ENCODE data around the gene ZBTB17.

Gene ZBTB17

GRCh38 chr1:15969321-15969880, 6.5 kb downstream of the ZBTB17 start:
- Histone ChIP-seq H3K36me3 (ENCODE audit: control insufficient read depth in 1 of 2, insufficient read depth in 2 of 2, low read length in 2 of 2) (peaks cover 15 to 33% of the 10 kb centered on the region in 2 donors), H3K27ac (ENCODE audit: low read depth, low read length) (no peak overlapping the region)

GRCh38 chr1:15968172-15968571, 7.7 kb downstream of the ZBTB17 start:
- no peak overlapping the region for H3K27ac ChIP-seq (ENCODE audit: low read depth, low read length)

More at GRCh38 chr1:15969321-15969880, 6.5 kb downstream of the ZBTB17 start:
- Histone ChIP-seq H3K27me3 (ENCODE audit: control insufficient read depth in 1 of 2, insufficient read depth in 2 of 2, low read length in 2 of 2) (no peaks in the 10 kb centered on the region), H3K9me3 (ENCODE audit: control insufficient read depth in 1 of 2, low read length in 2 of 2) (no peaks in the 10 kb centered on the region), H3K4me3 (ENCODE audit: low read depth in 1 of 2, low read length in 2 of 2) (no peak overlapping the region), H3K9ac (ENCODE audit: low read depth in 1 of 2, low read length in 2 of 2) (no peak overlapping the region), H3K4me1 (ENCODE audit: control insufficient read depth in 1 of 2, insufficient read depth in 2 of 2, low read length in 2 of 2) (peaks cover 2 to 5% of the 10 kb centered on the region in 2 donors)

GRCh38 chr1:15966956-15967344, 9.0 kb downstream of the ZBTB17 start:
- H3K27ac ChIP-seq (ENCODE audit: low read depth, low read length) = no peak overlapping the region
- H3K4me3 ChIP-seq (ENCODE audit: low read depth in 1 of 2, low read length in 2 of 2) = no peak overlapping the region
- peaks cover 8 to 25% of the 10 kb centered on the region in 2 donors for H3K36me3 ChIP-seq (ENCODE audit: control insufficient read depth in 1 of 2, insufficient read depth in 2 of 2, low read length in 2 of 2)
- H3K9me3 ChIP-seq (ENCODE audit: control insufficient read depth in 1 of 2, low read length in 2 of 2) = no peaks in the 10 kb centered on the region
- H3K9ac ChIP-seq (ENCODE audit: low read depth in 1 of 2, low read length in 2 of 2) = no peak overlapping the region
- H3K27me3 ChIP-seq (ENCODE audit: control insufficient read depth in 1 of 2, insufficient read depth in 2 of 2, low read length in 2 of 2) = no peaks in the 10 kb centered on the region
- peaks cover 5 to 13% of the 10 kb centered on the region in 2 donors for H3K4me1 ChIP-seq (ENCODE audit: control insufficient read depth in 1 of 2, insufficient read depth in 2 of 2, low read length in 2 of 2)

More at GRCh38 chr1:15968172-15968571, 7.7 kb downstream of the ZBTB17 start:
- Histone ChIP-seq H3K4me3 (ENCODE audit: low read depth in 1 of 2, low read length in 2 of 2) (no peak overlapping the region), H3K4me1 (ENCODE audit: control insufficient read depth in 1 of 2, insufficient read depth in 2 of 2, low read length in 2 of 2) (peaks cover 5 to 13% of the 10 kb centered on the region in 2 donors), H3K9ac (ENCODE audit: low read depth in 1 of 2, low read length in 2 of 2) (no peak overlapping the region), H3K36me3 (ENCODE audit: control insufficient read depth in 1 of 2, insufficient read depth in 2 of 2, low read length in 2 of 2) (peaks cover 15 to 32% of the 10 kb centered on the region in 2 donors), H3K27me3 (ENCODE audit: control insufficient read depth in 1 of 2, insufficient read depth in 2 of 2, low read length in 2 of 2) (no peaks in the 10 kb centered on the region), H3K9me3 (ENCODE audit: control insufficient read depth in 1 of 2, low read length in 2 of 2) (no peaks in the 10 kb centered on the region)

DNA sequence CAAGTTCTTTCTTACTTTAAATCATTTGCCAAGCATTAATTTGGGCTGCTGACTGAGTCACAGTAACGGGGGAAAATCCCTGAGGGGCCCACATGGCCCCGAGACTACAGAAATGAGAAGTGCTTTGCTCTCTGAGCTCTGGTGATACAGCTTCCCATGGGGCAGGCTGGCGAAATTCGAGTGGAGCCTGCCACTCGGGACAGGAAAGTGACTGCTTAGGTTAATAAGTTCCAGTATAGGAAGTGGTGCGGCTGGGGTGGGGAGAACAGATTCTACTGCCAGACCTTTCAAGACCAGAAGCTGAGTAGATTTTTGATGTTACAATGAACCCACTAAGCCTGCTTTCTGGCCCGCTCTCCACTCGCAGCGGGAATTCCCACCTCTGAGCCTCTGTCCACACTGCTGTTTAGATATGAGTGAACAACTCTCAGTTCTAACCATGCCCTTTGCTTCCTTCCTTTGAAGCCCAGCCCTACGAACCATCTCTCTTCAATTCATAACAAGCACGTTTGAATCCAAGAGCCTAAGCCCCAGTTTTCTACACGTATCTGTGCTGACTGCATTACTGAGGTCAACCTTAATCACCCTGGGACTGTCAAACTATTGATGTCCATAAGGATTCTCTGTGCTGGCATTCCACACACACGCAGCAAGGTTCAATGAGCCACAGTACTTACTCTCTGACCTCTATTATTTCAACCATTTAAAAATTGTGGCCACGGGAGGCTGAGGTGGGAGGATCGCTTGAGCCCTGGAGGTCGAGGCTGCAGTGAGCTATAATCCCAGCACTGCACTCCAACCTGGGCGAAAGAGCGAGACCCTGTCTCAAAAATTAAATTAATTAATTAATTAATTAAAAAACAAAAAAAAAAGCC, 9.6 kb downstream of the ZBTB17 start:
- Histone ChIP-seq H3K27me3 (ENCODE audit: control insufficient read depth in 1 of 2, insufficient read depth in 2 of 2, low read length in 2 of 2) (no peaks in the 10 kb centered on the region), H3K36me3 (ENCODE audit: control insufficient read depth in 1 of 2, insufficient read depth in 2 of 2, low read length in 2 of 2) (peaks cover 6 to 20% of the 10 kb centered on the region in 2 donors), H3K9ac (ENCODE audit: low read depth in 1 of 2, low read length in 2 of 2) (no peak overlapping the region), H3K9me3 (ENCODE audit: control insufficient read depth in 1 of 2, low read length in 2 of 2) (no peaks in the 10 kb centered on the region), H3K4me1 (ENCODE audit: control insufficient read depth in 1 of 2, insufficient read depth in 2 of 2, low read length in 2 of 2) (peaks cover 5 to 13% of the 10 kb centered on the region in 2 donors), H3K4me3 (ENCODE audit: low read depth in 1 of 2, low read length in 2 of 2) (no peak overlapping the region), H3K27ac (ENCODE audit: low read depth, low read length) (no peak overlapping the region)

DNA sequence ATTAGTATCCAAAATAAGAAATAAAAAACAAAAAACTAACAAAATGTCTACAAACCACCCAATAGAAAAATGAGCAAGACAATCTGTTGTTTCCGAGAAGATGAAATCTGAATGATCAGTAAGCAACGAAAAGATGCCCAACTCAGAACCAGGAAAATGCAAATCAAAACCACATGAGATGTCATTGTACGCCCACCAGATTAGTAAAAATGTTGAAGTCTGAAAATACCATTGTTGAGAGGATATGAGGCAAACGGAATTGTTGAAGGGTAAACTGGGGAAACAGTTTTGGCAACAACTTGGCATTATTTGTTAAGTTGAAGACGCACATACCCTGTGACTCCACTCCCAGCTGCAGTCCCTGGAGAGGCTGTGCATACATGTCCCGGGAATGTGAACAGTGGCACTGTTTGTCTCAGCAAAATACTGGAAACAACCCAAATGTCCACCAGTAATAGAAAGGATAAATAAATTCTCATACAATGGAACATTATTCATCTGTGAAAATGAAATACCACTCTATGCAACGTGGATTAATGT, 10.6 kb downstream of the ZBTB17 start:
- Histone ChIP-seq H3K4me3 (ENCODE audit: low read depth in 1 of 2, low read length in 2 of 2) (no peak overlapping the region), H3K27me3 (ENCODE audit: control insufficient read depth in 1 of 2, insufficient read depth in 2 of 2, low read length in 2 of 2) (no peaks in the 10 kb centered on the region), H3K9me3 (ENCODE audit: control insufficient read depth in 1 of 2, low read length in 2 of 2) (no peaks in the 10 kb centered on the region), H3K27ac (ENCODE audit: low read depth, low read length) (no peak overlapping the region), H3K36me3 (ENCODE audit: control insufficient read depth in 1 of 2, insufficient read depth in 2 of 2, low read length in 2 of 2) (peaks cover 6 to 24% of the 10 kb centered on the region in 2 donors), H3K4me1 (ENCODE audit: control insufficient read depth in 1 of 2, insufficient read depth in 2 of 2, low read length in 2 of 2) (peaks cover 5 to 13% of the 10 kb centered on the region in 2 donors), H3K9ac (ENCODE audit: low read depth in 1 of 2, low read length in 2 of 2) (no peak overlapping the region)

DNA sequence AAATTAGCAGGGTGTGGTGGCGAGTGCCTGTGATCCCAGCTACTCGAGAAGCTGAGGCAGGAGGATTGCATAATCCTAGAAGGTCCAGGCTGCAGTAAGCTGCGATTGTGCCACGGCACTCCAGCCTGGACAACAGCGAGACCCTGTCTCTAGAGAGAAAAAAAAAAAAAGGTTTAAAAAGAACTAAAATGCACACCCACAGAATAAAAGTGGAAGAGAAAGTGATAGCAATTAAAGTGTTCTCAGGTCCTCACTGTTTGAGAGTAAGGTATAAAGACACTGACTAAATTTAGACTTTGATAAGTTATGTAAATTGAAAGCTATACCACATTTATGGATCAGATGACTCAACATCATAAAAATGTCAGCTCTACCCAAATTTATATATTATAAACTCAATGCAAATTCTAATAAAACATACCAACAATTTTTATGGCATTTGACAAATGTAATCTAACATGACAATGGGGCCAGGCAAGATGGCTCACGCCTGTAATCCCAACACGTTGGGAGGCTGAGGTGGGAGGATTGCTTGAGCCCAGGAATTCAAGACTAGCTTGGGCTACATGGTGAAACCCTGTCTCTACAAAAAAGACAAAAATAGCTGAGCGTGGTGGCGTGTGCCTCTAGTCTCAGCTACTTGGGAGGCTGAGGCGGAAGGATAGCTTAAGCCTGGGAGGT, 11.8 kb downstream of the ZBTB17 start:
- no peaks in the 10 kb centered on the region for H3K27me3 ChIP-seq (ENCODE audit: control insufficient read depth in 1 of 2, insufficient read depth in 2 of 2, low read length in 2 of 2)
- no peak overlapping the region for H3K4me3 ChIP-seq (ENCODE audit: low read depth in 1 of 2, low read length in 2 of 2)
- H3K9me3 ChIP-seq (ENCODE audit: control insufficient read depth in 1 of 2, low read length in 2 of 2) = no peaks in the 10 kb centered on the region
- no peak overlapping the region for H3K9ac ChIP-seq (ENCODE audit: low read depth in 1 of 2, low read length in 2 of 2)
- peaks cover 0 to 21% of the 10 kb centered on the region in 2 donors for H3K36me3 ChIP-seq (ENCODE audit: control insufficient read depth in 1 of 2, insufficient read depth in 2 of 2, low read length in 2 of 2)
- H3K4me1 ChIP-seq (ENCODE audit: control insufficient read depth in 1 of 2, insufficient read depth in 2 of 2, low read length in 2 of 2) = peaks cover 5 to 13% of the 10 kb centered on the region in 2 donors
- H3K27ac ChIP-seq (ENCODE audit: low read depth, low read length) = no peak overlapping the region

DNA sequence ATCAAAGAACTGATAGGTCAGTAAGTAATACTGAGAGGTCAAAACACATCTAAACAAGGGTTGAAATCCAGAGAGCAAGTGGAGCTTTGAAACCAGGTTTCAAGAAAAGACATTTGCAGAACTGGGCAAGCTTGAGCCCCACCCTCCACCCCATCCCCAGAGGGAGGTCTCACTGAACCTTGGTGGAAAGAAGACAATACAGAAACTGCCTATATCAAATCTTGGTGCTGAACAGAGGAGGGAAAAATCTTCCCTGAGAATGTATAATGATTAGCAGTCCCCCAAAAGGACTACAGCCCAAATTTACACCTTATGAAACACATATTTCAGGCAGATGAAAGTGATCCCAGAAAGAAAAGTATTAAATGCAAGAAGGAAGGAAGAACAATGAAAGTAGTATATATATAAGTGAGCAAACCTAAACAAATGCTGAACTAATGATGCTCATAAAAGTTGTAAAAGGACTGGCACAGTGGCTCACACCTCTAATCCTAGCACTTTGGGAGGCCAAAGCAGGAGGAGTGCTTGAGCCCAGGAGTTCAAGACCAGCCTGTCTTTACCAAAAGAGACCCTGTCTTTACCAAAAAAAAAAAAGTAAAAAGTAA, 12.4 kb downstream of the ZBTB17 start:
- Histone ChIP-seq H3K4me1 (ENCODE audit: control insufficient read depth in 1 of 2, insufficient read depth in 2 of 2, low read length in 2 of 2) (peaks cover 7 to 13% of the 10 kb centered on the region in 2 donors), H3K27ac (ENCODE audit: low read depth, low read length) (no peak overlapping the region), H3K4me3 (ENCODE audit: low read depth in 1 of 2, low read length in 2 of 2) (no peak overlapping the region)

DNA sequence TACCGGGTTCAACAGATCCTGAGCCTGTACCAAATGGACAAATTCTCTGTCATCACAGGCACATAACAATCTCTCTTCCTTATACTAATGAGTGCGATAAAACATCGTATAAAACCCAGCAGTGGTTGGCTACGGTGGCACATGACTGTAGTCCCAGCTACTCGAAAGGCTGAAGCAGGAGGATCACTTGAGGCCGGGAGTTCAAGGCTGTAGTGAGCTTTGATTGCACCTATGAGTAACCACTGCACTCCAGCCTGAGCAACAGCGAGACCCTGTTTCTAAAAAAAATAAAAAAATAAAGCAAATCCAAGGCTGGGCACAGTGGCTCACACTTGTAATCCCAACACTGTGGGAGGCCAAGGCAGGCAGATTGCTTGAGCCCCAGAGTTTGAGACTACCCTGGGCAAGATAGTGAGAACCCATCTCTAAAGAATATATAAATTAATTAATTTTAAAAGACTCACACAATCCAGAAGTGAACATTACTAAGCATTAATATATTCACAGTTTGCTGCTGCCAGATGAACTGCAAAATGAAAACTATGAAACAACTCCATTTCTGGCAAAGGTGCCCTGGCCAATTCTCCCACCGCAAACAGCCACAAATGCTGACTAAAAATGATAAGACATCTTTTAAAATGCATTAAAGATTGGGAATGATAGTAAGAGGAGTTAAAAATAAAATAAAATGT, 13.1 kb downstream of the ZBTB17 start:
- Histone ChIP-seq H3K27ac (ENCODE audit: low read depth, low read length) (no peak overlapping the region), H3K9me3 (ENCODE audit: control insufficient read depth in 1 of 2, low read length in 2 of 2) (no peaks in the 10 kb centered on the region), H3K4me1 (ENCODE audit: control insufficient read depth in 1 of 2, insufficient read depth in 2 of 2, low read length in 2 of 2) (peaks cover 9 to 13% of the 10 kb centered on the region in 2 donors), H3K9ac (ENCODE audit: low read depth in 1 of 2, low read length in 2 of 2) (no peak overlapping the region), H3K36me3 (ENCODE audit: control insufficient read depth in 1 of 2, insufficient read depth in 2 of 2, low read length in 2 of 2) (peaks cover under 1 to 15% of the 10 kb centered on the region in 2 donors), H3K27me3 (ENCODE audit: control insufficient read depth in 1 of 2, insufficient read depth in 2 of 2, low read length in 2 of 2) (no peaks in the 10 kb centered on the region), H3K4me3 (ENCODE audit: low read depth in 1 of 2, low read length in 2 of 2) (no peak overlapping the region)

More for the DNA sequence above, 12.4 kb downstream of the ZBTB17 start:
- Histone ChIP-seq H3K27me3 (ENCODE audit: control insufficient read depth in 1 of 2, insufficient read depth in 2 of 2, low read length in 2 of 2) (no peaks in the 10 kb centered on the region), H3K36me3 (ENCODE audit: control insufficient read depth in 1 of 2, insufficient read depth in 2 of 2, low read length in 2 of 2) (peaks cover 0 to 15% of the 10 kb centered on the region in 2 donors), H3K9ac (ENCODE audit: low read depth in 1 of 2, low read length in 2 of 2) (no peak overlapping the region), H3K9me3 (ENCODE audit: control insufficient read depth in 1 of 2, low read length in 2 of 2) (no peaks in the 10 kb centered on the region)

DNA sequence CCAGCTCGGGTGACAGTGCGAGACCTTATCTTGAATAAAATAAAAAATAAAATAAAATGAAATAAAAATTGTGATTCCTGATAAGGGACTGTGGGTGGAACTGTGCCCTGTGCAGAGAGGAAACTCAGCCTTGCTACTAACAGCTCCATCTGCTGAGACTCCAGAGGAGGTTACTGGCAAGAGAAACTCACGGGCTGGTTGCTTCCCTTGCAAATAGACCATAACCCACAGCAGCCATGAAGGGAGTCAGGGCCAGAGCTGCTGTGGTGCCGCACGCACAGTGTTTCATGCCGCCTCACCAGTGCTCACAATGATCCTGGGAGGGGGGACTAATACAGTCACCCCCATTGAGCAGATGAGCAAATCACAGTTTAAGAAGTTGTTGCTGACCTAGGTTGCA, 13.7 kb downstream of the ZBTB17 start:
- Histone ChIP-seq H3K27ac (ENCODE audit: low read depth, low read length) (no peak overlapping the region), H3K4me1 (ENCODE audit: control insufficient read depth in 1 of 2, insufficient read depth in 2 of 2, low read length in 2 of 2) (peaks cover 9 to 13% of the 10 kb centered on the region in 2 donors), H3K9ac (ENCODE audit: low read depth in 1 of 2, low read length in 2 of 2) (no peak overlapping the region), H3K36me3 (ENCODE audit: control insufficient read depth in 1 of 2, insufficient read depth in 2 of 2, low read length in 2 of 2) (peaks cover 6 to 15% of the 10 kb centered on the region in 2 donors), H3K4me3 (ENCODE audit: low read depth in 1 of 2, low read length in 2 of 2) (no peak overlapping the region), H3K9me3 (ENCODE audit: control insufficient read depth in 1 of 2, low read length in 2 of 2) (no peaks in the 10 kb centered on the region), H3K27me3 (ENCODE audit: control insufficient read depth in 1 of 2, insufficient read depth in 2 of 2, low read length in 2 of 2) (no peaks in the 10 kb centered on the region)

Measured in duodenal mucosa (tissue), 2 donors.